Effector memory CD4-positive, alpha-beta T cell (primary cell): ENCODE measurements around the gene VEZT.

Experiments used
- DNase-seq, 3 donors: peaks; one replicate each; pipeline ENCODE4 v3.0.0-alpha.2; 2020
- H3K27ac ChIP-seq: 2 replicates; pipeline ENCODE4 v1.7.0; 2013; ENCODE audit warnings: mild to moderate bottlenecking, low read length, moderate library complexity; ENCODE audit not compliant: insufficient read depth, poor library complexity, severe bottlenecking
- H3K27me3 ChIP-seq: replicated peaks from 2 replicates; pipeline ENCODE4 v1.7.0; 2013; ENCODE audit warnings: mild to moderate bottlenecking, low read length; ENCODE audit not compliant: insufficient read depth, control insufficient read depth, poor library complexity, severe bottlenecking
- H3K36me3 ChIP-seq: 2 replicates; pipeline ENCODE4 v1.7.0; 2013; ENCODE audit warnings: mild to moderate bottlenecking, low read length, moderate library complexity; ENCODE audit not compliant: control insufficient read depth, insufficient read depth
- H3K4me1 ChIP-seq: 2 replicates; pipeline ENCODE4 v1.7.0; 2013; ENCODE audit warnings: low read length, mild to moderate bottlenecking; ENCODE audit not compliant: control insufficient read depth, insufficient read depth, poor library complexity, severe bottlenecking
- H3K4me3 ChIP-seq: 2 replicates; pipeline ENCODE4 v1.7.0; 2013; ENCODE audit warnings: low read length, low read depth, mild to moderate bottlenecking; ENCODE audit not compliant: insufficient read depth, poor library complexity, severe bottlenecking
- H3K9me3 ChIP-seq: 2 replicates; pipeline ENCODE4 v1.7.0; 2013; ENCODE audit warnings: mild to moderate bottlenecking, low read length, moderate library complexity; ENCODE audit not compliant: control insufficient read depth

The VEZT gene

GRCh38 chr12:95248604-95249360 lies 31.2 kb downstream of the VEZT start:
- Histone ChIP-seq H3K27ac (no peak overlapping the region), H3K27me3 (no peaks in the 10 kb centered on the region), H3K9me3 (no peaks in the 10 kb centered on the region), H3K4me1 (no peaks in the 10 kb centered on the region), H3K4me3 (no peak overlapping the region), H3K36me3 (peaks cover 13% of the 10 kb centered on the region)
- DNase-seq, result no peak

- H3K36me3 ChIP-seq, result peaks cover 21% of the 10 kb centered on the region
- H3K27me3 ChIP-seq, result no peaks in the 10 kb centered on the region
- no peak for DNase-seq
- H3K9me3 ChIP-seq, result no peaks in the 10 kb centered on the region
- no peak overlapping the region for H3K27ac ChIP-seq
- H3K4me1 ChIP-seq, result no peaks in the 10 kb centered on the region
- no peak overlapping the region for H3K4me3 ChIP-seq
These were observed 35.8 kb downstream of the VEZT start for GRCh38 chr12:95253386-95253785.

- Histone ChIP-seq H3K27ac (no peak overlapping the region), H3K4me1 (no peaks in the 10 kb centered on the region), H3K4me3 (no peak overlapping the region), H3K27me3 (no peaks in the 10 kb centered on the region), H3K9me3 (no peaks in the 10 kb centered on the region), H3K36me3 (peaks cover 37% of the 10 kb centered on the region)
- no peak for DNase-seq
These were observed 39.9 kb downstream of the VEZT start for GRCh38 chr12:95257541-95257940.

GRCh38 chr12:95258151-95258550 lies 40.5 kb downstream of the VEZT start:
- Histone ChIP-seq H3K27ac (no peak overlapping the region), H3K36me3 (peaks cover 43% of the 10 kb centered on the region), H3K27me3 (no peaks in the 10 kb centered on the region), H3K4me1 (no peaks in the 10 kb centered on the region), H3K4me3 (no peak overlapping the region), H3K9me3 (no peaks in the 10 kb centered on the region)
- no peak for DNase-seq

- Histone ChIP-seq H3K4me3 (no peak overlapping the region), H3K9me3 (no peaks in the 10 kb centered on the region), H3K36me3 (peaks cover 43% of the 10 kb centered on the region), H3K27me3 (no peaks in the 10 kb centered on the region), H3K27ac (no peak overlapping the region), H3K4me1 (no peaks in the 10 kb centered on the region)
- no peak for DNase-seq
These were observed 41.2 kb downstream of the VEZT start for GRCh38 chr12:95258803-95259202.

- no peaks in the 10 kb centered on the region for H3K4me1 ChIP-seq
- no peaks in the 10 kb centered on the region for H3K9me3 ChIP-seq
- no peak for DNase-seq
- H3K4me3 ChIP-seq, result no peak overlapping the region
- peaks cover 42% of the 10 kb centered on the region for H3K36me3 ChIP-seq
- H3K27me3 ChIP-seq, result no peaks in the 10 kb centered on the region
- H3K27ac ChIP-seq, result no peak overlapping the region
These were observed 41.8 kb downstream of the VEZT start for GRCh38 chr12:95259368-95259767.

GRCh38 chr12:95261109-95261508 lies 43.5 kb downstream of the VEZT start:
- no peaks in the 10 kb centered on the region for H3K27me3 ChIP-seq
- H3K36me3 ChIP-seq, result peaks cover 38% of the 10 kb centered on the region
- no peak overlapping the region for H3K27ac ChIP-seq
- H3K4me3 ChIP-seq, result no peak overlapping the region
- no peaks in the 10 kb centered on the region for H3K9me3 ChIP-seq
- DNase-seq, result no peak
- H3K4me1 ChIP-seq, result no peaks in the 10 kb centered on the region

- Histone ChIP-seq H3K9me3 (no peaks in the 10 kb centered on the region), H3K27me3 (no peaks in the 10 kb centered on the region), H3K36me3 (peaks cover 45% of the 10 kb centered on the region), H3K4me3 (no peak overlapping the region), H3K4me1 (no peaks in the 10 kb centered on the region), H3K27ac (no peak overlapping the region)
- DNase-seq, result no peak
These were observed 45.2 kb downstream of the VEZT start for GRCh38 chr12:95262808-95263207.

- Histone ChIP-seq H3K9me3 (no peaks in the 10 kb centered on the region), H3K27me3 (no peaks in the 10 kb centered on the region), H3K4me3 (no peak overlapping the region), H3K4me1 (no peaks in the 10 kb centered on the region), H3K27ac (no peak overlapping the region), H3K36me3 (peaks cover 42% of the 10 kb centered on the region)
- no peak for DNase-seq
These were observed 48.2 kb downstream of the VEZT start for GRCh38 chr12:95265765-95266164.

- H3K27ac ChIP-seq, result no peak overlapping the region
- no peak for DNase-seq
- H3K4me3 ChIP-seq, result no peak overlapping the region
- peaks cover 42% of the 10 kb centered on the region for H3K36me3 ChIP-seq
- H3K4me1 ChIP-seq, result no peaks in the 10 kb centered on the region
- no peaks in the 10 kb centered on the region for H3K9me3 ChIP-seq
- H3K27me3 ChIP-seq, result no peaks in the 10 kb centered on the region
These were observed 48.6 kb downstream of the VEZT start for GRCh38 chr12:95266254-95266653.
